Measurements from ENCODE around the gene EXOC3.
A peak's percentile ranks its signal among the peaks of the same experiment; 100 is the strongest.

EXOC3 gene

DNA sequence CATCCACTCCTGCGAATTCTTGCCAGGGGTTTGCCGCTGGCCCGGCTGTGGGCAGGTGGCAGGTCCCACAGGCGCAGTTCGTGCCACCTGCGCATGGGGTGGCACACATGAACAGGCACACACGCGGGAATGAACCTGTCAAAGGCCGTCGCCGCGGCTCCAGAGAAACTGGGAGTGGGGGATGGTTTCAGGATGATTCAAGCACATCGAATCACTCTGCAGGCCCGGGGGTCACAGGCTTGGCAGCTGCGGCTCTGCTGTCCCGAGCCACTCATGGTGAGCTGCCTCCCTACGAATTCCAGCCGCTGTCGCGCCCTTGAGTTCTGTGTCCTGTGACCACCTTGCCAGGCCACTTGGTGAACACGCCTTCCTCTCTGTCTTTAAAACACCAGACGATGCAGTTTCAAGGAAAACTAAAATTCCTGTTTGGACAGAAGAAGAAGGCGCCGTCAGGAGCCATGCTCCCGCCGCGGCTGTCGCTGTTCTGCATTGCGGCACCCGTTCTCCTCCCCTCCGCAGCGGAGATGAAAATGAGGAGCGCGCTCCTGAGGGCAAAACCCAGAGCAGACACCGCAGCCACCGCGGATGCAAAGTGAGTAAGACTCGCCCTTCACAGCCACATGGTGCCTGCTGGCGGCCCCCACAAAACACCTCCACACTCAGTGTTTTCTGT, 15.4 kb upstream of the EXOC3 start:
- peak; percentile 11 for DNase-seq

GRCh38 chr5:428219-428618, 14.8 kb upstream of the EXOC3 start:
- no peak for DNase-seq

DNA sequence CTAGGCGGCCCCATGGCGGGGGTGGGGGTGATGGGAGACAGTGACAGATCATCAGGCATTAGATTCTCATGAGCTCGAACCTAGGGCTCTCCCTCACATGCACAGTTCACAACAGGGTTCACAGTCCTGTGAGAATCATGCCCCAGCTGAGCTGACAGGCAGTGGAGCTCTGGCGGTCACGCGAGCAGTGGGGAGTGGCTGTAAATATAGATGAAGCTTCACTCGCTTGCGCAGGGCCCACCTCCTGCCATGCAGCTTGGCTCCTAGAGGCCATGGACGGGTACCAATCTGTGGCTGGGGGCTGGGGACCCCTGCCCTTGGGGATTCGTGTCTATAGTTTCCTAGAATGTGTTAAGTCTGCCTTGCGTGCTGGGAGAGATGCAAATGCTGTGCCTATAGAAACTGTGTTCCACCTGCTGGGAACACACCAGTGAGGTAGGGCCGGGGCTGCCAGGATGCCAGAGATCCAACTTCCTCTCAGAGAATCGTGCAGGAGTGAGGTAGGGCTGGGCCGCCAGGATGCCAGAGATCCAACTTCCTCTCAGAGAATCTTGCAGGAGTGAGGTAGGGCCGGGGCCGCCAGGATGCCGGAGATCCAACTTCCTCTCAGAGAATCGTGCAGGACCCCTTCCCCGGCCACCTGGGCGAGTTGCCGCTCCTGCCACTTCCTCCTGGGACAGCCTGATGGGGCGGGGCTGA, 14.1 kb upstream of the EXOC3 start:
- no peak for DNase-seq

GRCh38 chr5:429453-430188, 13.4 kb upstream of the EXOC3 start:
- DNase-seq, result no peak

- no peak for DNase-seq
Observed at GRCh38 chr5:430214-430925, 12.6 kb upstream of the EXOC3 start.

DNA sequence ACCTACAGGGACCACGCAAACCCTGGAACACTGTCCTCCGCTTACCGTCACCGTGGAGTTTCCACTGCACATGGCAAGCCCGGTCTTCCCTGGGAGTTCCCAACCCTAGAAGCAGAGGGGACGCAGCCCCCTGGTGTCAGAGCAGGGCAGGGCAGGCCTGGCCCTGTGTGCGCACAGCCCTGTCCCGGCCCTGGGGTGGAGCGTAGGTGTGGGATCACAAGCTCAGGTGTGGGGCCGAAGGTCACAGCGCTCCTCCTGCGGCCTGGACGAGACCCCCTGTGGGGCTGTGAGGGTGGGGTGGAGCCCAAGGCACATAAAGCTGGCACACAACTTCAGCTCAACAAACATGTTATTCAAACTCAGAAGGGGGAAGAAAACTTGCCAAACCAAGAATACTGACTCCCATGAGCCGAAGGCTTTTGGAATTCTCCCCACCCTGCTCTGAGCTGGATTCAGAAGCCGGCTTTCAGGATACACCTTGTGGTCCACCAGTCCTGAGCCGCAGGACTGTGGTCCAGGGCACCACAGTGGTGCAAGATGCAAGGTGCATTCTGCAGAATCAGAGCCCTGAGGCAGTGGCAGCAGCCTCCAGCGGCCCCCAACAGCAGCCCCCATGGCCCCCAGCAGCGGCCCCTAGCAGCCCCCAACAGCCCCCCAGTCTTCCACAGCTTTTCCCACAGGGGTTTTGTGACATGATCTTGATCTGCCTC, 11.8 kb upstream of the EXOC3 start:
- peak; percentile 48 for DNase-seq

GRCh38 chr5:431711-432050, 11.3 kb upstream of the EXOC3 start:
- DNase-seq, result no peak

GRCh38 chr5:432201-432927, 10.6 kb upstream of the EXOC3 start:
- no peak for DNase-seq

- no peak for DNase-seq
Observed at GRCh38 chr5:432928-433791, 9.8 kb upstream of the EXOC3 start.

- no peak for DNase-seq
Observed at GRCh38 chr5:433836-434235, 9.1 kb upstream of the EXOC3 start.

DNA sequence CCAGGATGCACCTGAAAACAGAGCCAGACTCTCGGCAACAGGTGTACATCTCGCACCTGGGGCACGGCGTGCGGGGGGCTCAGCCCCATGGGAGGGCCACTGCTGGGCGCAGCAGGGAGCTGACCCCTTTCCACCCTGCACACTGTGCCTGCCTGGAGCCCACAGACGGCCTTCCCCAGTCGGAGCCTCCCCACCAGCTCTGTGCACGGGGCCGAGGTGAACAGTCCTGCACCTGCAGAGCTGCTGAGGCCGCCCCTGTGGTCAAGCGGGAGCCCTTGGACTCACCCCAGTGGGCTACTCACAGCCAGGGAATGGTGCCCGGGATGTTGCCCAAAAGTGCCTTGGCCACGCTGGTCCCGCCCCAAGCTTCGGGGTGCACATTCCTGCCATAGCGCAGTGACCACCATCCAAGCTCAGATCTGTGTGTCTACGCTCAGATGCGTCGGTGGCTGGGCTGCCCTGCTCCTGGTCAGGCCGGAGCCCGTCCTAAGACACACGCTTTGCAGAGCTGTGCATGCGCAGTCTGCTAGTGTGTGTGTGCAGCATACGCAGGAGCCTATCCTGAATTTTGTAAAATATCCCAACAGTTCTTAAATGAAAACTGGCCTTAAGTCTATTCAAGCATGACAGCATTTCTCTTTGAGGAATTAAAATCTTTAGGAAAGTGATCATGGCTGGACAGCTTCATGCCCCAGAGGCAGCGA, 8.4 kb upstream of the EXOC3 start:
- no peak for DNase-seq

DNA sequence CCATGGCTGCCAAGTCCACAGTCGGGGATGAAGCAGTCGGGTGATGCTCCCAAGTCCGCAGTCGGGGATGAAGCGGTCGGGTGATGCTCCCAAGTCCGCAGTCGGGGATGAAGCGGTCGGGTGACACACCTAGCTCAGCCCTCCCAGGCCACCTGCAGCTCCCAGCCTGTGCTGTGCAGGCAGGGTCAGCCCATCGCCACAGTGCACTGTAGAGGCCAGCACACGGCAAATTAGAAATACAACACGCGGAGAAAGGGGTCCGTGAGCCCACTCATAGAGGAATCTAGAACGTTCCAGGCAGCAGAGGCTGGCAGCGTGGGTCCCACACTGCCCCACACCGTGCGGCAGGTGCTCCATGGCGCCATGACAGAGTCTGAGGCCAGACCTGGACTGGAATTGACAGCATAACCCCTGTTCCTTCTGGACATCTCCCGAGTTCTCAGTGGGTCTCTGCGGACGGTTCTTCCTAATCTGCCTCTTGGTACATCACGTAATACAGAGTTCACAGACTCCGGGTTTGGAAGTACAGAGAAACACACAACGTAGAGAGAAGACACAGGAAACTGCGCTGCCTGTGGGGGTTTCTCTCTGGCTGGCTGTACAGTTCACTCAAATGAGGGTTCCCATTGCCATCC, 7.7 kb upstream of the EXOC3 start:
- DNase-seq, result peak; percentile 11

GRCh38 chr5:435961-436640, 6.9 kb upstream of the EXOC3 start:
- peak; percentile 13 for DNase-seq

DNA sequence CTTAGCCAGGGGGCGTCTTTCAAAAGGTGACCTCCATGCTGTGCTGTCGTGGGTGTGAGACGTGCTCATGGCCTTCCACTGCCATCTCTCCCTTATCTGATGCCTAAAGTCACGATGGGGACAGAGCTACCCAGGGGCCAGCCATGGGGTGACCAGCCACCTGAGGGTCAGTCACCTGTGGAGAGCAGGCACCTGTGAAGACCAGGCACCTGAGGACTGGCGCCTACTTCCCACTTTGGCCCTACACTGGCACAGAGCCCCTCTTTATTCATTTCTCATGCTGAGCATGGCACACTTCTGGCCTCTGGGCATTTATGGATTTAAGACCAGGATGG, 6.4 kb upstream of the EXOC3 start:
- DNase-seq, result no peak

GRCh38 chr5:437281-437771, 5.7 kb upstream of the EXOC3 start:
- peak; percentile 5 for DNase-seq

DNA sequence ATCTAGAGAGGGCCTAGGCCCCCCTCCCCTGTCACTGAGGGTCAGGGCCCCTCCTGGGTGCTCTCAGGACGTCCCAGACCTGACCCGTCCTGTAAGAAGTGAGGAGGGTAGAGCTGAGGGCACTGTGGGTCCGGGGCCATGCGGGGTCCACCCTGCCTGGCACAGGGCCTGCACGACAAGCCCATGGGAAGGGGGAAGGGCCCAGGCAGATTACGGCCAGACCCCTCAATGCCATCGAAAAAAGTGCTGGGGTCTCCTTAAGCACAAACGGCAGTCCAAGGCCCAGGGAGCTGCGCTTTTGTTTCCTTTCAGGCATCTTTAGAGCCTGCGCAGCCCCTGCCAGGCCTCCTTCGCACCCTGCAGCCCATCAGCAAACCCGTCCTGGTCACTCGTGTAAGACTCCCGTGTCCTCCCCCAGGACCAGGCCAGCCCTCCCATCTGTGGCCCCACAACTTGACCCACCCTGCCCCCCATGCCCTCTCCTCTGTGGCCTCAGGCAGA, 4.4 kb upstream of the EXOC3 start:
- peak; percentile 7 for DNase-seq

- DNase-seq, result no peak
Observed at GRCh38 chr5:439181-439580, 3.8 kb upstream of the EXOC3 start.

DNA sequence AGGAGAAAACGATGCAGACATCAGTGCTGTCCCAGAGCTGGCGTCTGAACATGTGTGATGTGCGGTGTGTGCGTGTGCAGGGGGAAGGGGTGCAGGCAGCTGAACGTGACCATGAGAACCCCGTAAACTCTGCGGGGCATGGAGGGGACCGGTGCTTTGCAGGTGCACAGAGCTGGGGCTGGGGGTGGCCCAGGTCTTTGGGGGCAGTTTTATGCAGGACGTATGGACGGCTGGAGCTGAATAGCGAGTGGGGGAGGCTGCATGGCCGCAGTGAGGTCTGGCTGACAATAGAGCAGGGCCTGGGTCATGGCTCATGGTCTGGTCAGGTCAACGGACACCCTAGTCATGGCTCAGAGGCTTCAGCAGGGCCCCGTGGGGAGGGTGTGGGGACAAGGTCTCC, 3.3 kb upstream of the EXOC3 start:
- DNase-seq, result no peak
